Right lobe of liver (tissue), 6 donors: Measurements from ENCODE around the gene DAAM1. TPM values are rescaled to one million over a fixed set of nuclear protein-coding genes. Genes with fewer than 3 reads are reported as not detected.

ENCODE experiments used
- ATAC-seq, 4 donors: fragments of 200-7000 bp; cut with Tn5 transposase; one replicate each; pipeline ENCODE4 v1.9.1; 2020; ENCODE audit warnings: mild to moderate bottlenecking in 4 of 4, moderate library complexity in 4 of 4
- DNase-seq, 3 donors: peaks; one replicate each; pipeline ENCODE4 v3.0.0-alpha.2; 2020
- H3K27ac ChIP-seq, 3 donors: fragments of 200-600 bp; one replicate each; pipeline ENCODE4 v1.8.0; 2022
- H3K27me3 ChIP-seq, 2 donors: fragments of 200-600 bp; one replicate each; pipeline ENCODE4 v1.8.0; 2022
- H3K36me3 ChIP-seq, 4 donors: fragments of 200-600 bp; sonication (generic) in 1 of 4; one replicate each; pipeline versions ENCODE4 v1.5.1 to v1.8.0; 2017 to 2022; ENCODE audit warnings: control low read depth in 1 of 4
- H3K4me1 ChIP-seq, 4 donors: fragments of 200-600 bp; sonication (generic) in 1 of 4; one replicate each; pipeline versions ENCODE4 v1.5.1 to v1.8.0; 2017 to 2022; ENCODE audit warnings: control low read depth in 1 of 4
- H3K4me3 ChIP-seq, 3 donors: fragments of 200-600 bp; one replicate each; pipeline ENCODE4 v1.8.0; 2022
- H3K9me3 ChIP-seq, 4 donors: fragments of 200-600 bp; sonication (generic) in 1 of 4; one replicate each; pipeline versions ENCODE4 v1.5.1 to v1.8.0; 2017 to 2022; ENCODE audit warnings: control low read depth in 1 of 4
- CTCF ChIP-seq, 4 donors: fragments of 200-600 bp in 3 of 4; fragments of 450-650 bp in 1 of 4; IDR thresholded peaks; one replicate each; pipeline versions ENCODE4 v1.5.1 to v1.8.0; 2016 to 2022; ENCODE audit warnings: antibody characterized with exemption in 4 of 4, mild to moderate bottlenecking in 2 of 4
- POLR2A ChIP-seq: fragments of 450-650 bp; IDR thresholded peaks from one replicate; pipeline ENCODE4 v1.6.1; 2017; ENCODE audit warnings: antibody characterized with exemption, mild to moderate bottlenecking
- WGBS: methylation state at CpG from one replicate; pipeline ENCODE4 v1.1.6; 2018; ENCODE audit warnings: low coverage, low lambda C conversion rate; ENCODE audit not compliant: insufficient coverage; ENCODE audit errors: missing lambda C conversion rate; 5-methylcytosine and 5-hydroxymethylcytosine counted together
- intact Hi-C, 2 donors: fragments of 100-400 bp; cut with DNase I; formaldehyde crosslinking; loops; one replicate each; pipeline versions ENCODE4 v1.11.2 to v1.14.1; 2022
- total RNA-seq, 6 experiments: library from RNA; depleted of rRNA in 2 of 6; stranded (reverse); fragments of >200 nt in 2 of 6; fragmentation: NEBNext Ultra II Directional in 3 of 6; extraction: Animal tissue kit (Norgen Biotek cat#: 25700) in 3 of 6; gene quantifications; one replicate each; pipeline versions ENCODE4 v1.1.0 to v1.2.4, GENCODE V29; 2016 to 2023
- donor health status: DM: no; HTN: yes; CAD: no.
- donor health status: DM: no; HTN: no; CAD: no.
- donor health status: DM: no; HTN: no; CAD: no.
- donor health status: DM: no; HTN: yes; CAD: no.
- donor health status: DM: no; HTN: yes; CAD: no.

The DAAM1 gene
- total RNA-seq, 6 experiments from 2014 or later: 17.2 to 43.6 (median 25.3) TPM

GRCh38 chr14:59347511-59347900 is 159.0 kb downstream of the DAAM1 start:
- intact Hi-C loops: no loop called here
- 77% methylated on average over 5 of the region's 5 CpGs for whole genome bisulfite sequencing
- TF ChIP-seq POLR2A: no peak
- TF ChIP-seq CTCF (IDR thresholded peaks at IDR 0.05): no peak
- Histone ChIP-seq H3K9me3 (no peaks in the 10 kb centered on the region), H3K27me3 (no peaks in the 10 kb centered on the region), H3K4me3 (no peak overlapping the region), H3K4me1 (no peaks in the 10 kb centered on the region), H3K27ac (no peak overlapping the region), H3K36me3 (peaks cover 0 to 9% (median 2%) of the 10 kb centered on the region in 4 donors)
- no peak for DNase-seq
- ATAC-seq: no peak

GRCh38 chr14:59347915-59348314 is 159.4 kb downstream of the DAAM1 start:
- no peak for DNase-seq
- no peak for TF ChIP-seq CTCF (IDR thresholded peaks at IDR 0.05)
- no peak for TF ChIP-seq POLR2A
- 93% methylated on average over 2 of the region's 3 CpGs for WGBS
- no peaks in the 10 kb centered on the region for H3K4me1 ChIP-seq
- H3K9me3 ChIP-seq: no peaks in the 10 kb centered on the region
- H3K4me3 ChIP-seq: no peak overlapping the region
- no peak for ATAC-seq
- no peak overlapping the region for H3K27ac ChIP-seq
- peaks cover 0 to 9% (median 2%) of the 10 kb centered on the region in 4 donors for H3K36me3 ChIP-seq
- intact Hi-C loops: no loop called here
- H3K27me3 ChIP-seq: no peaks in the 10 kb centered on the region

- peak overlapping the region in 1 of 3 donors; percentile 1 for H3K27ac ChIP-seq
- H3K4me1 ChIP-seq: no peaks in the 10 kb centered on the region
- intact Hi-C loops: no loop called here
- H3K36me3 ChIP-seq: peaks cover 0 to 20% (median 2%) of the 10 kb centered on the region in 4 donors
- H3K4me3 ChIP-seq: no peak overlapping the region
- DNase-seq (no peak), ATAC-seq (peak; percentile 36 to 67 (median 58))
- TF ChIP-seq CTCF (IDR thresholded peaks at IDR 0.05): no peak
- no peak for TF ChIP-seq POLR2A
- H3K9me3 ChIP-seq: no peaks in the 10 kb centered on the region
- H3K27me3 ChIP-seq: no peaks in the 10 kb centered on the region
- 48% methylated on average over 4 of the region's 4 CpGs for WGBS
These were observed 160.8 kb downstream of the DAAM1 start for GRCh38 chr14:59349258-59349701.

- DNase-seq (no peak), ATAC-seq (no peak)
- intact Hi-C loops: no loop called here
- Histone ChIP-seq H3K4me1 (peaks cover 0 to 5% (median 0%) of the 10 kb centered on the region in 4 donors), H3K27me3 (no peaks in the 10 kb centered on the region), H3K27ac (no peak overlapping the region), H3K9me3 (no peaks in the 10 kb centered on the region), H3K36me3 (peaks cover 0 to 38% (median 7%) of the 10 kb centered on the region in 4 donors), H3K4me3 (no peak overlapping the region)
- TF ChIP-seq POLR2A (no peak), CTCF (IDR thresholded peaks at IDR 0.05) (no peak)
- 70% methylated on average over 3 of the region's 3 CpGs for WGBS
These were observed 164.5 kb downstream of the DAAM1 start for GRCh38 chr14:59352961-59353360.

GRCh38 chr14:59354666-59355065 is 166.2 kb downstream of the DAAM1 start:
- H3K4me3 ChIP-seq: no peak overlapping the region
- peaks cover 0 to 6% (median 0%) of the 10 kb centered on the region in 4 donors for H3K4me1 ChIP-seq
- TF ChIP-seq POLR2A (no peak), CTCF (IDR thresholded peaks at IDR 0.05) (no peak)
- peaks cover 0 to 32% (median 7%) of the 10 kb centered on the region in 4 donors for H3K36me3 ChIP-seq
- 90% methylated on average over 2 of the region's 3 CpGs for WGBS
- H3K27ac ChIP-seq: no peak overlapping the region
- ATAC-seq (no peak), DNase-seq (no peak)
- no peaks in the 10 kb centered on the region for H3K27me3 ChIP-seq
- intact Hi-C loops: no loop called here
- no peaks in the 10 kb centered on the region for H3K9me3 ChIP-seq
